Cortex of kidney (tissue), 1 donor: Measurements from ENCODE around the gene PCNX1.

Experiments
- DNase-seq: peaks from one replicate; lab custom pipeline; 2025; lab: John Stamatoyannopoulos, UW

The PCNX1 gene

DNA sequence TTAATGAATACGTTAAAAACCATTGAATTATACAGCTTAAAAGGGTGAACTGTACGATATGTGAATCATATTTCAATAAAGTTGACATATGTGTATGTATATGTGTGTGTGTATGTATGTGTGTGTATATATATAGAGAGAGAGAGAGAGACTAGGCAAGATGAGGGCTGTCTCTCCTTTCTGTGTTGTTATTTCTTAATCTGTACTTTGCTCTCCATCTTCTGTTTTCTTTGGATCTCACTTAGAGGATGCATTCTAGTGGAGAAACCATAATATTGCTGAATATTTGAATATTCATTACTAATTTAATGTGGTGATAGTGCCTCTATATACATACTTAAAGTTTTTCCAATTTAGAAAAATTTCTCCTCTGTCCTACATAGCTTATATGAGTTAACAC lies 50.5 kb downstream of the PCNX1 start:
- DNase-seq: no peak

DNA sequence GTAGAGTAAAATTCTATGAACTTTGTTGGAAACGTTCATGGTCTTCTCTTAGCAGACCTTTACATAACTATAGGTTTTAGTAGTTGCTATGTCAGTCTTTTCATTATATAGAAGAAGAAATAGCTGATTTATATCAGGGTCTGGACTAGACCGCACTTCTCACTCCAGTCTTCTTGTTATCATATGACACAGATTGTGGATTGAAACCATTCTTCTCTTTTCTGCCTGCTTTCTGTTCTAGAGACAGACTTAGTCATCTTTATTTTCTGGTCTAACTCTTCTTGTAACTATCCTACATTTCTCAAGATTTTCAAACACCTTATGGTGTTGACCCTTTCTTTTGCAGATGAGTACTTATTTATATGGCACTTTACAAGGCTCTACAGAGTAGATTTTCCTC lies 55.7 kb downstream of the PCNX1 start:
- no peak for DNase-seq

DNA sequence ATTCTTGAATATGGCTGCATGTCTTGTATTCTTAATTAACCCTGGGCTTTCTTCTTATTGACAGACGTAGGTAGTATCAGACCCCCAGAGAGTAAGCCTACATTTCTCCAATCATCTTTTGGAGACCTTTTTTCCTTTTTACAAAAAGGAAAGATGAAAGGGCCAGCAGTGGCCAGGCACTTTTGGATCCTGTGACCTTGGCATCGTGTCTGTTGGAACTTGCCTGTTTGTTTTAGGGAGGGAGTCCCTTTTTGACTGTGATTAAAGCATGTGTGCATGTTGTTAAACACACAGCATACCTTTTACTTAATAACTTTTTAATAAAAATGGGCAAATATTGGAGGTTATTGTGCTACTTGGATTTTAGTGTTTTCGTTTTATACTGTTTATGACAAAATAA lies 57.2 kb downstream of the PCNX1 start:
- no peak for DNase-seq

DNA sequence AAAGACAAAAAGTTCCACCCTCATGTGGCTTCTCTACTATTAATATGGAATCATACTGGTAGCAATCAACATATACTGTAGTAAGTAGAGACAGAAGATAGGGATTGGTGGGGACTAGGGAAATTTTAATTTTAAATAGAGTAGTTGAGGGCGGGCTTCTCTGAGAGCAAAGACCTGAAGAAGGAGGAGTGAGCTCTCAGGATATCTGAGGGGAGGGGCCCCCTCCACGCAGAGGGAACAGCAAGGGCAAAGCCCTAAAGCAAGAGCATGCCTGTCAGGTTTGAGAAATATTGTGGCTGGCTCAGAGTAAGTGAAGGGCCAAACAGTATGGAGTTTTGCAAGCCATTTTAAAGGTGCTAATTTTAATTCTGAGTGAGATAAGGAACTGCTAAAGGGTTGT lies 64.3 kb downstream of the PCNX1 start:
- DNase-seq: no peak

DNA sequence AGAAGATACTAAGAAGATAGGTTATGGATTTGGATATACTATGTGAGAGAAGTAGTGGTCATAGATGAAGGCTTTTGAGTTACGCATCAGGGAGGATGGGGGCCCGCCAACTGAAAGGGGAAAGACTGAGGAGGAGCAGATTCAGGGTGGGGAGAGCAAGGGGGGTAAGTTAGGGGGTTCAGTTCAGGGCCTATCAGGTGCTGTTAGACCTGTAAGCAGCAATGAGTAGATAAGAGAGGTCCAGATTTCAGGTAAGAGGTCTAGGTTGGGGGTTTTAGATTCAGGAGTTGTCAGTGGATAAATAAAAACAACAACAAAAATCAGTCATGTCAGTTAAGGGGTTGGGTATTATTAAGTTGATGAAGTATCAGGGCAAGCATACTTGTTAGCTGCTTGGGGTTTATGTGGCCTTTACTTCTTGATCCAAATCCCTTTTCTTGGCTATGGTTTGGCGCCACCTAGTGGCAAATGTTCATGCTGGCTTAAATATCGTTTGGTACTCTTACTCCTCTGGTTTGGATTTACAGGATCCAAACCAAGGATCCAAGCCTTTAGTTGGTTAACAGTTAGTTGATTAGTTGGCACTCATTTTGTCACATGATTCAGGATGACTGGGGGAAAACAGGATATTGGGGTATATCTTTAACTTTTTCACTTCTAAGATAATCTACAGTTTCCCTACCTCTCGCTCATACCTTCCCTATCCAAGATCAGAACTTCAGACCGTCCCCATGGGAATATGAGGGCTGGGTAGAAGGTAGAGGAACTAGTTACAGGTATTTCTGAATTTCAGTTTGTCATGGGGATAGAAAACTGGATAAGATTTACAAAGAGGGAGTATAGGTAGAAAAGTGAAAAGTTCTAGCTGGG lies 65.1 kb downstream of the PCNX1 start:
- DNase-seq: no peak

DNA sequence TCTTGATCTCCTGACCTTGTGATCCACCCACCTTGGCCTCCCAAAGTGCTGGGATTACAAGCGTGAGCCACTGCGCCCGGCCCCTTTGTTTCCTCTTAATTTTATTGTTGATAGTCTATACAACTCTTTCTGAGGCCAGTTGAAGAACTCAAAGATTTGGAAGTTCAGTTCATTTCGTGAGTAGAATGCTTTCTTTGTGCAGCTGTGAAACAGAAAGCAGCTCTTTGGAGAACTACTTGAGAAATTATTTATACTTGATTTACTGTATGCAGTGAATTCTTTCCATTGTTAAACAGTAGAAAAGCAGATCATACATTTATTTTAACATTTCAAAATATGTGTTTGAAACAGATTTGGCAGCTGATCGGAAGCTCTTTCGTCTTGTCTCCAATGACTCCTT lies 69.3 kb downstream of the PCNX1 start:
- no peak for DNase-seq

DNA sequence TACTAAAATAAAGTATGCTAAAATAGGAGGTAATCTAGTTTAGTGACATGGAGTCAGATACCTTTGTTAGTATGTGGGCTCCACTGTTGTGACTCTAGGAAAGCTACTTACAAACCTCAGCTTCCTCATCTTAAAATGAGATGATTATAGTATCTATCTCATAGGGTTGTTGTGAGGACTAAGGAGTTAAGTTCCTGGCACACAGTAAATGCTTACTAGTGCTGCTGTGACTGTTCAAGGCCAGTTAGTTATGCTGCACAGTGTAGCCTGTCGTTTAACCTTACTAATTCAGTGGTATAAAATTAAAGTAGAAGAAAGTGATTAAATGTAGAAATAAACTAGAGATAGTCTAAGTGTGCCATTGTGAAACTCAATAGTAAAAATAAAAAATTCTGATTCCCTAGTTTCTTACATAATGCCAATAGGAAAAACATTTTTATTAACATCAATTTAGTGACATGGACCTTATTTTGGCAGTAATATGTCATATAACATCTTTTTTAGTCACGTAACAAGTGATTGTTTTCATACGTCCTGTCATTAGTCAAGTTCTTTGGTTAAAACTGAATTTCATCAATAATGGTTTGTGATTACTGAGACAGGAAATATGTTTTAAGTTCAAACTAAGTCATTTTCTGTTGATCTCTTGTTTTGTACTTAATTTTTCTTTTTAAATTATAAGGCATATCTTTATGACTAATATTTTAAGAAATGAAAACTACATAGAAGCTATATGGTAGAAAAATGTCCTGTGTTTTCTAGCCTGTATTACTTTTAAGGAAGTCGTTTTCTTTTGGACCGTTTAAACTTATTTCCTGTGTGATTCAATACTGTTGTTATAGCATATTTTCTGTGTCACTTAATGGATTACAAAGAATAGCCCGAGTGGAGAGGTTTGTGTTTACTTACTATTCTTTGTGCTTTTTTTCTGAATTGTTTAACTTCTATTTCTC lies 74.0 kb downstream of the PCNX1 start:
- no peak for DNase-seq

DNA sequence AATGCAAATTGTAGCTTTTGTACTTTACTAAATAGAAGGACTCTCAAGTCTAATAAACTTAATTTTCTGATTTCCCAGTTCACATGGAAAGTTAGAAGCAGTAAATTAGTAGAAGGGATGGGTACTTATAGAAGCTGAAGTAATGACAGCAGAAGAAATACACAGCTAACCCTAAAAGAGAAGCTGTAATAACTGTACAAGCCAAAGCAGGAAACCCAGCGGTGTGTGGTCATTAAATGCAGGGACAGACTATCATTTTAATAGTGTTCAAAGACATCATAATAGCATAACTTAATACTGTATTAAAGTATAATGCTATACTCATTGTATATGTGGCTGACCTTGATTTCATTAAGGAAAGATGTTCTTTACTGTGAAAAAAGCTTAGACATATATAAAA lies 74.9 kb downstream of the PCNX1 start:
- no peak for DNase-seq

DNA sequence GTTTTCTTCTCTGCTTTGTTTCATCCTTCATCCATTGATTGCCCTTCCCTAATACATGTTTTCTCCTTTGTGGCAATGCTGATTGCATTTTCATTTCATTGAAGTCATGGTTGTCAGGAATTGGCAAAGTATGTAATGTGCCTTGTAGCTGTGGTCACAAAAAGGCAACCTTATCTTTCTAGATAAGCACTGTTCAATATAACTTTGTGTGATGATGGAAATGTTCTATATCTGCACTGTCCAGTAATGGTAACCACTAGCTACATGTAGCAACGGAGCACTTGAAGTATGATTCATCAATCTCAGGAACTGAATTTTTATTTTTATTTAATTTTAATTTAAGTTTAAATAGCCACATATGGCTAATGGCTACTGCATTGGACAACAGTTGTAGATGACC lies 79.8 kb downstream of the PCNX1 start:
- no peak for DNase-seq

DNA sequence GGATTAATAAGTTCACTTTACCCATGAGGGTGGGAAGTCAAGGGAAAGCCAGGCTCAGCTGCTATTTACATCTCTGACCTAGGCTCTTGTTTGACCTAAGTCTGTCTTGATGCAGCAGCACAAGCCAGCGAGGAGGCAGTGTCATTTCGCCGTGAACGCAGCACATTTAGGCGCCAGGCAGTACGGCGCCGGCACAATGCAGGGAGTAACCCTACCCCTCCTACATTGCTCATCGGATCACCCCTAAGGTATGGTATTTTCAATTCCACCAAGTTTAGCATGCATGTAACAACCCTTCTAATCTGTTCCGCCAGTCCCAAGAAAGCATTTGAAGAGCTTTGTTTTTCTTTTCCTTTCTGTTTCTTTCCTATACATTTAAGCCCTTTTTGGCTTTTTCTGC lies 81.2 kb downstream of the PCNX1 start:
- no peak for DNase-seq

DNA sequence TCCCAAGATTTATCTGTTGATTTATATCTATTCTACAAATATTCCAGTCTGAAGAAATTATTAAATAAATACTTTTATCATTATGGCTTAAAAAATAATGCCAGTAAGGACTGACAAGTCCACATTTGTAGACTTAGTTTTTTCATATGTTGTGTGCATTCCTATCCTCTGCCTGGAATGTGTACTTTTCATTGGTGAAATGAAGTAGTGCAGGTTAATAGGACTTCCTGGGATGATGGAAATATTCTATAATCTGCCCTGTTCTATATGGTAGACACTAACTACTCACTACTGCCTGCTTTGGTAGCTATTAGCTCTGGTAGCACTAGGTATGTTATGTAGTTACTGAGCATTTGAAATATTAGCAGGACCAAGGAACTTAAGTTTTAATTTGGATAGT lies 86.7 kb downstream of the PCNX1 start:
- DNase-seq: no peak

DNA sequence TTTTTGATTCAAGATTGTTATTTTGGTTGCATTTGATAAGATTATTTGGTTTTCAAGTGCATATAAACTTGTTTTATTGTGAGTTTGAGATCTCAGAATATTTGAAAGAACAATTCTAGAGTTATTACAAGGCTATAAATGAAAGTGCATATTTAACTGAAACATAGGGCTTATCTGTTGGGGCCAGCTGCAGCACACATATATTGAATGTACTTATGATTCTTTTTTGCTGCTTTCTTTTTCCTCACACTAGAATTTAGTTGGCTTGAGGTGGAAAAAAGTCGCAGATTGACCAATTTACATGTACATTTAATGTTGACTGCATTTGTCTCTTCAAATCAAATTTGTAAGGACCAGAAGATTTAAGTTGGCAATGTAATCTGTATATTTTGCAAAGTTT lies 88.0 kb downstream of the PCNX1 start:
- no peak for DNase-seq

DNA sequence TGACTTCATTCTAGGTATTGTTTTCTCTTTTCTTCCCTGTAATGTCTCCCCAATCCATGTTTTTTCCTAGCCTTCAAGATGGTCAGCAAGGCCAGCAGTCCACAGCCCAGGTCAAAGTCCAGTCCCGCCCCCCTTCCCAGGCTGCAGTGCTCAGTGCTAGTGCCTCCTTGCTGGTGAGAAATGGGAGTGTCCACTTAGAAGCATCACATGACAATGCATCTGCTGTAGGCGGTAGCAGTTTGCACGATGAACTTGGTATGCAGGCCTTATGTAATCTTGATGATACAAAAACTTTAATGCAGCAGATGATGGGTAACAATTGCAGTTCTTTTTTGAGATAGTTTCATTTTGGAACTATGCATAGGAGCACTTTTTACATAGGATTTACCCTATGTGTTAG lies 88.4 kb downstream of the PCNX1 start:
- DNase-seq: no peak

DNA sequence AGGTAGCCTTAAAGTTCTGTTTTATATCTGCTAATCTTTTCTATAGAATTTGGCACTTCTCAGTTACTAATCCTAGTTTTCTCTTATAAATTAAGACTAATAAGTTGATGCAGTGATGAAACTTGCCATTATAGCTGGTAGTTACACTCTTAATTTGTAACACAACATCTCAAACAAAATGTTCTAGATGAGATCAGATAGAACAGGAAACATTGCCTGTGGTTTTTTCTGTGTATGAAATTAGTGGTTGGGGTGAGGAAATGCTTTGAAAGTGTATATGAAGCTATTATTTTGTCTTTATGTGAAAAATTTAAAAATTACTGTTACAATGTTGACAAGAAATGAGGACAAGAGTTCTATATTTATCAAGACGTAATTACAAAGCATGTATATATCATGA lies 91.9 kb downstream of the PCNX1 start:
- no peak for DNase-seq

DNA sequence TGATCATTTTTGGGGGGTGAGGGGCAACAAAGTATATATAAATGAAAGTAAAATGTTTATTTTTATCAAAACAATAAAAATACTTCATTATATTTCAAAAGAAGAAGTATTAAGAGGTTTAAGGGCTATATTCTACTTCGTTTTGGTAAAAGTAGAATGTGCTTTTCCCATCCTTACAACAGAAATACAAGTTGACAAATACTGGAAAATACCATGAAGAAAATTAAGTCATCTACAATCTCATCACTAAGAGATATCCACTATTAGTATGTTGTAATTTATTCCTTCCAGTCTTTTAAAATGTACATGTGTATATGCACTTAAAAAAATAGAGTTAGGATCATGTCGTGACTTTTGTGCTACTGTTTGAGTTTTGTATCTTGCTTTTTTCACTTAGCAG lies 92.8 kb downstream of the PCNX1 start:
- DNase-seq: no peak

DNA sequence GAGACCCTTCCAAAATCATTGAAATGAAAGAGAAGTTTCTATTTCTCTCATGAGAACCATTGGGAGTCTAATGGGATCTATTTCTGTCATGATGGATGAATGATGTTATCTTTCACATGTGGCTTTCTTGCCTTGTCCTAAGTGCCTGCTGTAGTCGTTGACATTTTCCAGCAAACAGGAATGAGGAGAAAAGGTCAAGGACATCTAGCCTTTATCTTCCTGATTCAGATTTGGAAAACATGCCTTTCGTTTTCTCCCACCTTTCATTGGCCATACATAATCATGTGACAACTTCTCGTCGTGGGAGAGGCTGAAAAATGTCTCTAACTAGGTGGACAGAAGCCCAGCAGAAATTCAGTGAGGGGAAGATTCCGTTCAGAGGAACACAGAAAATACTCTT lies 94.5 kb downstream of the PCNX1 start:
- DNase-seq: no peak

DNA sequence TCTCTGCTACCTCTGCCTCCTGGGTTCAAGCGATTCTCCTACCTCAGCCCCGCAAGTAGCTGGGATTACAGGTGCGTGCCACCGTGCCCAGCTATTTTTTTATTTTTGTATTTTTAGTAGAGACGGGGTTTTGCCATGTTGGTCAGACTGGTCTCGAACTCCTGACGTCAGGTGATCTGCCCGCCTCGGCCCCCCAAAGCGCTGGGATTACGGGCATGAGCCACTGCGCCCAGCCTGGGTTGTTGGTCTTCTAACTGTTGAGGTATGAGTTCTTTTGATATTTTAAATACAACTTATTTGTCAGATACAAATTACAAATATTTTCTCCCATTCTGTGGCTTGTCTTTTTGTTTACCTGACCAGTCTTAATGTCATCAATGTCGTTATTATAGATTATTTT lies 95.9 kb downstream of the PCNX1 start:
- DNase-seq: no peak

DNA sequence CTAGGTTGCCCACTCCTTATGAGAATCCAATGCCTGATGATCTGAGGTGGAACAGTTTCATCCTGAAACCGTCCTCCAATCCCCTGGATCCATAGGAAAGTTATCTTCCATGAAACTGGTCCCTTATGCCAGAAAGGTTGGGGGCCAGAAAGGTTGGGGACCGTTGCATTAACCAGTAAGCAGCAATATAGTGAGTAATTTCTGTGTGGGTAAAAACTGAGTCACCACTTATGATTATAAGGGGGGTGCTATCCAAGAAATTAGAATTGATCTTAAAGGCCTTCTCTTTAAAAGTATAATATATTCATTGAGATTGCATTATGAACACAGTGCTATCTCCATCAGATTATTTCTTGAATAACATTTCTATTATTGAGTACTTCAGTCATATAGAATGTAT lies 97.2 kb downstream of the PCNX1 start:
- DNase-seq: no peak

DNA sequence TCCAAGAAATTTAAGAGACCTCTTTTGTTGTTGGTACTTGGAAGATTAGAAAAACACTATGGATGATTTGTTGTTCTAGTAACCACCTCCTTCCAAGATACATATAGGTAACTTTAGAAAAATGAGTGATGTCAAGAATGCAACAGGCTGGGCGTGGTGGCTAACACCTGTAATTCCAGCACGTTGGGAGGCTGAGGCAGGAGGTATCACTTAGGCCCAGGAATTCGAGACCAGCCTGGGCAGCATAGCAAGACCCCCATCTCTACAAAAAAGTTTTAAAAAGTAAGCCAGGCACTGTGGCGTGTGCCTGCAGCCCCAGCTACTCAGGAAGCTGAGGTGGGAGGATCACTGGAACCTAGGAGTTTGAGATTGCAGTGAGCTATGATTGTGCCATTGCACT lies 97.8 kb downstream of the PCNX1 start:
- no peak for DNase-seq

DNA sequence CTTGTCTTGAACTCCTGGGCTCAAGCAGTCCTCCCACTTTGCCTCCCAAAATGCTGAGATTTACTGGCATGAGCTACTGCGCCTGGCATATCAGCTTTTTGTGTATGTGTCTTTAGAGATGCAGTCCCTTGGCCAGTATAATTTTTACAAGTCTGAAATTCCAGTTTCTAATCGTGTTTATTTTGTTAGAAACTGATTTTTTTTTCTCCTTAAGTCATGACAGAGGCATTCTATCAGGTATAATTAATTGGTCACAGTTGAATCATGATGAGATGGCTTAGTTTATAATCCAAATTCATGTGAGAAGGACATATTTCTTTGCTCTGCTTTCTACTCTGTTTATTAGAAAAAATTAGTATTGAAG lies 98.9 kb downstream of the PCNX1 start:
- no peak for DNase-seq

DNA sequence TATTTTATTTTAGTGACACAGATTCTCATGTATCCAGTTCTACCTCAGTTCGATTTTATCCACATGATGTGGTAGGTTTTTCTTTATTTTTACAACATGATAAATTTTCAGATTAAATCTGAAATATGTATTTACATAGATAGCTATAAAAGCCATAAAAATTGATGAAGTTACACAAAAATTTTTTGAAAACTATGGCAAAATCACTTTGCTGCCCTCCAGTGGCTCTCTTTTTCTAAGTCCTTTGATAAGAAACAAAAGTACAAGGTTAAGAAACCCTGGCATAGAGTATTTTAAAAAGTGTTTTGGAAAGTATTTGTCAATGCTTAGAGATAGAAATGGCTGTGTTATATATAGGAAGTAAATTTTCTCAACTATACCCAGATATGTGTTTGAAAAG lies 104.2 kb downstream of the PCNX1 start:
- DNase-seq: no peak

DNA sequence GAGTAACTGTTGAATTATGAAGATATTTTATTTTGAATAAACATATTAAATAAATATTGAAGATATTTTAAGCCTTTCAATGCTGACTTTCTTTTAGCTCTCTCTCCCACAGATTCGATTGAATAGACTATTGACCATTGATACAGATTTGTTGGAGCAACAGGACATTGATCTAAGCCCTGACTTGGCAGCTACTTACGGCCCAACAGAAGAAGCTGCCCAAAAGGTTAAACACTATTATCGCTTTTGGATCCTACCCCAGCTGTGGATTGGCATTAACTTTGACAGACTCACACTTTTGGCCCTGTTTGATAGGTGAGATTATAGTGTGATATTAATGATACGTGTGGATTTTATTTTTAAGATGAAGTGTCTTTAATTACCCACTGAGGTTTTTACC lies 105.6 kb downstream of the PCNX1 start:
- DNase-seq: no peak

DNA sequence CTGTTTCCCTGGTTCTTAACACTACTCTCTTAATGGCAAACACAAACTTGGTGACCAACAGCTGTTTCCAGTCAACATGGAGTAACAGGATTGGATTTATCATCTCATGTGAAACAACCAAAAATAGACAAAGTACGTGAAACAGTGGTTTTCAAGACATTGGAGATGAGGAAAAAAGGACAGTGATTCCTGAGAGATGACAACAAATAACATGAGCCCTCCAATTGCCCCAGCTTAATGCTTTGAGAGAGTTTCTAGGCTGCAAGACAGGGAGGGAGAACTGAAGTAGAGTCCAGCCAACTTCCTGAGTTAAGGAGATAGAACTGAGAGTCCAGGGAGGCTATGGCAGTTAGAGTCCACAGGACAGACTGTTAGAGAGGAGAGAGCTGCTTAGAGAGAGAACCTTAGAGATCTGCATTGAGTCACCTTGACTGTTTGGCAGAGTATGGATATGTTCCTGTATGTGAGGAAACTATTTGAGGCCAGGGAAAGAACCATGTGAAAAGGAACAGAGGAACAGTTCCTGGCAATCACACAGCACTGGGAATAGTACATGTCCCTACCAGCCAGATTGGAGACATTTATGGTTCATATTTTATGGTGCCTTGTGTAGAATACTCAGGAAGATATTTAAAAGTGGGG lies 106.4 kb downstream of the PCNX1 start:
- no peak for DNase-seq
